Measurements from ENCODE around the gene CGNL1.

CGNL1 gene

GRCh38 chr15:57352535-57353316 is 23.6 kb upstream of the CGNL1 start:
- Histone ChIP-seq H3K4me1 (no peaks in the 10 kb centered on the region), H3K36me3 (no peaks in the 10 kb centered on the region), H3K27ac (no peak overlapping the region), H3K9ac (no peak overlapping the region), H3K4me3 (no peak overlapping the region), H3K27me3 (no peaks in the 10 kb centered on the region), H3K4me2 (no peak overlapping the region), H3K9me3 (no peaks in the 10 kb centered on the region), H4K20me1 (no peaks in the 10 kb centered on the region)
- TF ChIP-seq Cebpa-rat (IDR thresholded peaks at IDR 0.05), result no peak

DNA sequence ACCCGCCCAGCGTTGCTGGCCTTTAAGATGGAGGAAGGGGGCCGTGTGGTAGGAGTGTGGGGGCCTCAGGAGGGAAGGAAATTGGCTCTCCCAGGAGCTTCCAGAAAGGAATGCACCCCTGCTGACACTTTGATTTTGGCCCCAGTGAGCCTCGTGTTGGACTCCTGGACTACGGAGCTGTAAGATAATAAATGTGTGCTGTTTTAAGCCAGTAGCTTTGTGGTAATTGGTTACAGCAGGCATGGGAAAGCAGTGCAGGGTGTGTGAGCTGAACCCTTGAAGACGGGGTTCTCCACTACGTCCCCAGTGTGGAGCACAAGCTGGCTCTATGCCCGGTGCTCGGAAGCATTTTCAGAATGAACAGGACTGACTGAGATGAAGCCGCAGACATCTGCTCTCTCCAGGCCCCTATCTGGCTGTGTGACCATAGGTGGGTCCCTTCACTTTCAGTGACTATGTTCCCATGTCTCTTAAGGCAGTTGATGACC is 22.9 kb upstream of the CGNL1 start:
- Histone ChIP-seq H3K36me3 (no peaks in the 10 kb centered on the region), H3K4me2 (no peak overlapping the region), H3K9me3 (no peaks in the 10 kb centered on the region), H3K27ac (no peak overlapping the region), H3K27me3 (no peaks in the 10 kb centered on the region), H4K20me1 (no peaks in the 10 kb centered on the region), H3K9ac (no peak overlapping the region), H3K4me1 (no peaks in the 10 kb centered on the region), H3K4me3 (no peak overlapping the region)
- no peak for TF ChIP-seq Cebpa-rat (IDR thresholded peaks at IDR 0.05)

DNA sequence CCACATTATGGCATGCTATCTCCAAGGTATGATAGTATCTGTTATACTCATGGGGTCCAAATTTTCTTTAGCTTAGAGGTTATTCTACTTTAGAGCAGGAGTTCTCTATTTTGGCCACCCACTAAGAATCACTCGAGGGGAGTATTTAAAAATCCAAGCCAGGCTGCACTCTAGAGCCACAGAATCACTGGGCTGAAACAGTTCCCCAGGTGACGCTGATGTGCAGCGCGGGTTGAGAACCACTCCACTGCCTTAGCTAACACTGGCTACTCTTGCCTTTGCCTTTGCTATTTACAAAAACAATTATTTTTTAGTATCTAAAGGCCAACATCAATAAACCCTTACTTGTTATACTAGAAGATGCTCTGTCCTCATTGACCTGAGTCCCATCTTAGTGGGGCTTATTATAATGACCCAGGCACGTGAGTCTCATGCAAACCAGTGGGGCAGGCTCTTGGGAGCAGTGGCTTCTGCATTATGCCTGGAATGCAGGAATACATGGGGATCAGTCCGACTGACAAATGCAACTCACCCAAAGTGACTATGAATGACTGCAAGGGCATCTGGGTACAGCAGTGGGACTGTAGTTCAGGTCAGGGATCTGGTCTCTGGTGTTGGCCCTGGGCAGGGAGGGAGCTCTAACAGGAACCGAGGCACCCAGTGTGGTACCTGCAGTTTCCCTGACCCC is 21.7 kb upstream of the CGNL1 start:
- Histone ChIP-seq H3K9me3 (no peaks in the 10 kb centered on the region), H3K4me2 (no peak overlapping the region)
- no peak for TF ChIP-seq Cebpa-rat (IDR thresholded peaks at IDR 0.05)

DNA sequence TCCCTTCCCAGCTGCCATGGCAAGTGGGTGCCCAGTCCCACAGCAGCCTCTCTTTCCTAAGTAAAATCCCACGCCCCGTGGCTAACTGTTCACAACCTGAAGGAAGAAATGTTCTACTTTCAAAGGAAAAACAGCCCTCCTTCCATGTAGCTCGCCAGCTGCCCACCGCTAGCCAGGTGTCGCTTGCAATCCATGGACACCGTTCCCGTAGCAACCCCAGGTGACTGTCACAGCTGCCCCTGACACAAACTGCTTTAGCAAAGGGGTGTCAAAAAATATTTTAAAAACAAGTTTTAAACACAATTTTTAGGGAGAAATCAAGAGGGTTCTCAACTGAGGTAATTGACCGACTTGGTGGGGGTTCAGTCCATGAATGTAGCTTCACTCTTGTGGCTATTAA is 21.0 kb upstream of the CGNL1 start:
- no peaks in the 10 kb centered on the region for H3K36me3 ChIP-seq
- H3K4me2 ChIP-seq, result no peak overlapping the region
- H3K9me3 ChIP-seq, result no peaks in the 10 kb centered on the region

More for the DNA sequence above, 21.7 kb upstream of the CGNL1 start:
- Histone ChIP-seq H3K4me1 (no peaks in the 10 kb centered on the region), H3K4me3 (no peak overlapping the region), H3K9ac (no peak overlapping the region), H4K20me1 (no peaks in the 10 kb centered on the region), H3K27me3 (no peaks in the 10 kb centered on the region), H3K27ac (no peak overlapping the region), H3K36me3 (no peaks in the 10 kb centered on the region)

GRCh38 chr15:57356178-57356577 is 20.1 kb upstream of the CGNL1 start:
- no peak overlapping the region for H3K9ac ChIP-seq
- H3K27ac ChIP-seq, result no peak overlapping the region
- no peaks in the 10 kb centered on the region for H3K9me3 ChIP-seq
- no peak overlapping the region for H3K4me2 ChIP-seq
- no peaks in the 10 kb centered on the region for H3K36me3 ChIP-seq
- no peaks in the 10 kb centered on the region for H3K27me3 ChIP-seq
- H4K20me1 ChIP-seq, result no peaks in the 10 kb centered on the region
- H3K4me1 ChIP-seq, result no peaks in the 10 kb centered on the region
- TF ChIP-seq Cebpa-rat (IDR thresholded peaks at IDR 0.05), result no peak
- H3K4me3 ChIP-seq, result no peak overlapping the region

More for the DNA sequence above, 21.0 kb upstream of the CGNL1 start:
- no peak overlapping the region for H3K27ac ChIP-seq
- H3K9ac ChIP-seq, result no peak overlapping the region
- H3K4me1 ChIP-seq, result no peaks in the 10 kb centered on the region
- no peaks in the 10 kb centered on the region for H4K20me1 ChIP-seq
- no peaks in the 10 kb centered on the region for H3K27me3 ChIP-seq
- no peak overlapping the region for H3K4me3 ChIP-seq
- no peak for TF ChIP-seq Cebpa-rat (IDR thresholded peaks at IDR 0.05)

- no peak for TF ChIP-seq Cebpa-rat (IDR thresholded peaks at IDR 0.05)
- no peaks in the 10 kb centered on the region for H3K36me3 ChIP-seq
Observed at GRCh38 chr15:57356636-57357035, 19.7 kb upstream of the CGNL1 start.

GRCh38 chr15:57357799-57358198 is 18.5 kb upstream of the CGNL1 start:
- no peak overlapping the region for H3K4me3 ChIP-seq
- no peak overlapping the region for H3K4me2 ChIP-seq
- no peak overlapping the region for H3K9ac ChIP-seq
- no peaks in the 10 kb centered on the region for H3K4me1 ChIP-seq
- H4K20me1 ChIP-seq, result no peaks in the 10 kb centered on the region
- no peaks in the 10 kb centered on the region for H3K9me3 ChIP-seq
- no peak for TF ChIP-seq Cebpa-rat (IDR thresholded peaks at IDR 0.05)
- H3K36me3 ChIP-seq, result no peaks in the 10 kb centered on the region
- no peak overlapping the region for H3K27ac ChIP-seq
- H3K27me3 ChIP-seq, result no peaks in the 10 kb centered on the region

More at GRCh38 chr15:57356636-57357035, 19.7 kb upstream of the CGNL1 start:
- no peaks in the 10 kb centered on the region for H3K27me3 ChIP-seq
- H4K20me1 ChIP-seq, result no peaks in the 10 kb centered on the region
- H3K4me2 ChIP-seq, result no peak overlapping the region
- no peak overlapping the region for H3K4me3 ChIP-seq
- no peaks in the 10 kb centered on the region for H3K9me3 ChIP-seq
- H3K27ac ChIP-seq, result no peak overlapping the region
- H3K4me1 ChIP-seq, result no peaks in the 10 kb centered on the region
- no peak overlapping the region for H3K9ac ChIP-seq

DNA sequence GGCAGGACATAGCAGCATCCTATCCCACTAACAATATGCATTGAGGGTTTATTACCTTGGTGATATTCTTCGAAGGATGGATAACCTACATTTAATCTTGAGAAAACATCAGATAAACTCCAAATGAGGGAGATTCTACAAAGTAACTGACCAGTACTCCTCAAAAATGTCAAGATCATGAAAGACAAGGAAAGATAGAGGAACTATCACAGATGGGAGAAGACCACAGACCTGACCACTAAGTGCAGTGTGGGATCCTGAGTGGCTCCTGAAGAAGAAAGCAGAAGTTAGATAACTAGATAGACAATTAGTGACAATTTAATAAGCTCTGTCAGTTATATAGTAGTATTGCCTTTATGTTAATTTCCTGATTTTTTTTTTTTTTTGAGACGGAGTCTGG is 17.7 kb upstream of the CGNL1 start:
- no peak overlapping the region for H3K9ac ChIP-seq
- H3K4me1 ChIP-seq, result no peaks in the 10 kb centered on the region
- H3K9me3 ChIP-seq, result no peaks in the 10 kb centered on the region
- no peak overlapping the region for H3K4me3 ChIP-seq
- no peaks in the 10 kb centered on the region for H3K27me3 ChIP-seq
- no peak for TF ChIP-seq Cebpa-rat (IDR thresholded peaks at IDR 0.05)
- no peaks in the 10 kb centered on the region for H3K36me3 ChIP-seq
- no peak overlapping the region for H3K4me2 ChIP-seq
- H4K20me1 ChIP-seq, result no peaks in the 10 kb centered on the region
- no peak overlapping the region for H3K27ac ChIP-seq

DNA sequence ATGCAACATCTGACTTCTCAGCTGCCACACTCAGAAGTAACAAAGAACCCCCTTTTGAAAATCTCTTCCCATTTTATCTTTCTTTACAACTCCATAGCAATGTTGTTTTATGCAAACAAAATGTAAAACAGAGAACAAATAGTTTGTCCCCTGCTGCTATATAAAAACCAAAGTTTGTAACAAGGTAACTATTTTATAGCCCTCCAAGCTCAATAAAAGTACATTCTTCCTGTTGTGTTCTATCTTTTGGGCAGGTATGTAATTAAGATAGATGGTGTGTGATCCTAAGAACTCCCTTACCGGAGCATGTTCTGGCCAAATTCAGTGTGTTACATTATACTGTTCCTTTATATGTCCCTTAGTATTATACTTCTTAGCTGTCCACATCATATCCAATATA is 12.6 kb upstream of the CGNL1 start:
- Histone ChIP-seq H3K4me1 (peaks cover 14% of the 10 kb centered on the region), H3K4me3 (no peak overlapping the region), H3K36me3 (no peaks in the 10 kb centered on the region), H3K27ac (no peak overlapping the region), H3K9ac (no peak overlapping the region), H3K9me3 (no peaks in the 10 kb centered on the region), H3K4me2 (no peak overlapping the region), H3K27me3 (no peaks in the 10 kb centered on the region), H4K20me1 (no peaks in the 10 kb centered on the region)
- no peak for TF ChIP-seq Cebpa-rat (IDR thresholded peaks at IDR 0.05)
